HepG2 (cell line): ENCODE results near the gene SMDT1. TPM values are rescaled to one million over a fixed set of nuclear protein-coding genes. Genes with fewer than 3 reads are reported as not detected.

ENCODE experiments used
- ASH2L ChIP-seq: fragments of 300-600, 200-600 bp; sonication (generic); IDR thresholded peaks from 2 replicates; pipeline ENCODE4 v1.7.0; 2017; ENCODE audit warnings: low read depth, mild to moderate bottlenecking, moderate library complexity, mixed read lengths, low read length; ENCODE audit not compliant: insufficient read length
- BRCA1 ChIP-seq: sonication (generic); formaldehyde crosslinking; IDR thresholded peaks from 2 replicates; pipeline ENCODE4 v1.4.0; 2020; ENCODE audit warnings: missing genetic modification reagents
- CHD2 ChIP-seq: IDR thresholded peaks from 2 replicates; pipeline ENCODE4 v1.6.1; 2011; ENCODE audit warnings: low read depth, low read length, improper control_type of control experiment
- DMAP1 ChIP-seq: IDR thresholded peaks from 2 replicates; pipeline ENCODE4 v1.6.1; 2016
- ELK4 ChIP-seq: sonication (generic); formaldehyde crosslinking; IDR thresholded peaks from 2 replicates; pipeline ENCODE4 v1.9.0; 2021; ENCODE audit warnings: missing genetic modification reagents, borderline replicate concordance
- FOSL1 ChIP-seq: sonication (generic); formaldehyde crosslinking; IDR thresholded peaks from 2 replicates; pipeline ENCODE4 v1.9.0; 2021; ENCODE audit warnings: missing genetic modification reagents, borderline replicate concordance
- HOXD1 ChIP-seq: sonication (generic); formaldehyde crosslinking; IDR thresholded peaks from 2 replicates; pipeline ENCODE4 v1.5.0; 2020; ENCODE audit warnings: missing genetic modification reagents
- MBNL3 ChIP-seq: fragments of 250-450 bp; sonication (Bioruptor Pico); conservative IDR thresholded peaks from 2 replicates; pipeline ENCODE4 v1.8.0; 2022; ENCODE audit warnings: mild to moderate bottlenecking, inconsistent platforms
- NKX3-1 ChIP-seq: sonication (generic); formaldehyde crosslinking; IDR thresholded peaks from 2 replicates; pipeline ENCODE4 v1.5.0; 2020; ENCODE audit warnings: missing genetic modification reagents
- PAXIP1 ChIP-seq: sonication (generic); formaldehyde crosslinking; conservative IDR thresholded peaks from 2 replicates; pipeline ENCODE4 v1.4.0; 2020; ENCODE audit warnings: mild to moderate bottlenecking, missing genetic modification reagents, moderate library complexity
- RCOR2 ChIP-seq: IDR thresholded peaks from 2 replicates; pipeline ENCODE4 v1.6.1; 2016; ENCODE audit warnings: missing biosample characterization, missing genetic modification reagents
- SNAPC5 ChIP-seq: sonication (generic); formaldehyde crosslinking; IDR thresholded peaks from 2 replicates; pipeline ENCODE4 v1.8.1; 2023; ENCODE audit warnings: mild to moderate bottlenecking, missing genetic modification reagents, borderline replicate concordance
- TRIM22 ChIP-seq: fragments of 450-650 bp; IDR thresholded peaks from 2 replicates; pipeline ENCODE4 v1.6.1; 2017
- ZBTB25 ChIP-seq: IDR thresholded peaks from 2 replicates; pipeline ENCODE4 v1.6.1; 2018; ENCODE audit warnings: missing genetic modification reagents
- ZNF274 ChIP-seq: sonication (generic); formaldehyde crosslinking; IDR thresholded peaks from 2 replicates; pipeline ENCODE4 v1.5.1; 2020; ENCODE audit warnings: mild to moderate bottlenecking, missing genetic modification reagents
- ZNF354B ChIP-seq: sonication (generic); formaldehyde crosslinking; IDR thresholded peaks from 2 replicates; pipeline ENCODE4 v1.8.0; 2022; ENCODE audit warnings: mild to moderate bottlenecking, missing genetic modification reagents
- ZNF367 ChIP-seq: sonication (generic); formaldehyde crosslinking; IDR thresholded peaks from 2 replicates; pipeline ENCODE4 v1.4.0; 2020; ENCODE audit warnings: missing genetic modification reagents, borderline replicate concordance
- ZNF432 ChIP-seq: sonication (generic); formaldehyde crosslinking; IDR thresholded peaks from 2 replicates; pipeline ENCODE4 v1.5.0; 2020; ENCODE audit warnings: missing genetic modification reagents, mild to moderate bottlenecking, borderline replicate concordance
- ZNF441 ChIP-seq: sonication (generic); formaldehyde crosslinking; IDR thresholded peaks from 2 replicates; pipeline ENCODE4 v1.7.0; 2021; ENCODE audit warnings: missing genetic modification reagents, borderline replicate concordance
- ZNF644 ChIP-seq: IDR thresholded peaks from 2 replicates; pipeline ENCODE4 v1.6.1; 2016; ENCODE audit warnings: low read depth
- ZNF772 ChIP-seq: sonication (generic); formaldehyde crosslinking; IDR thresholded peaks from 2 replicates; pipeline ENCODE4 v1.5.0; 2020; ENCODE audit warnings: mild to moderate bottlenecking, missing genetic modification reagents
- polyA plus RNA-seq, 8 experiments: library from polyadenylated mRNA; depleted of rRNA in 3 of 8; stranded (reverse) in 7 of 8; unstranded in 1 of 8; fragments of >200 nt; fragmentation: Illumina TruSeq in 4 of 8; extraction: Trizol in 4 of 8; gene quantifications; 2 replicates each; pipeline versions ENCODE4 v1.2.1 to v1.2.3, GENCODE V29; 2011 to 2016; ENCODE audit warnings: low read depth in 4 of 8, missing spikeins in 1 of 8, mixed read lengths in 1 of 8; ENCODE audit not compliant: insufficient read depth in 1 of 8
- total RNA-seq, 5 experiments: library from RNA; depleted of rRNA; stranded (reverse); fragments of >200 nt; fragmentation: Illumina TruSeq; extraction: Trizol; gene quantifications; 2 replicates each; pipeline ENCODE4 v1.2.3, GENCODE V29; 2016; ENCODE audit warnings: low read depth in 1 of 5

The SMDT1 gene
- total and polyA plus RNA-seq, 2 of the 13 experiments (the other 11 are each of a cell fraction or from before 2014, with no cell fraction given): 8.3 to 26.6 TPM

GRCh38 chr22:42090596-42091454, 11.3 kb downstream of the SMDT1 start, which contains the start of gene NDUFA6 (continued):
- peak; percentile 92 for TF ChIP-seq ASH2L
- TF ChIP-seq ZNF274 (CRISPR knock-in tag): peak; percentile 76; the same call in 1 of the 2 replicates
- 0 out of 2 replicates have a peak, but pooled peaks have one; percentile 22 for TF ChIP-seq FOSL1 (CRISPR knock-in tag)
- 0 out of 2 replicates have a peak, but pooled peaks have one; percentile 82 for TF ChIP-seq BRCA1
- no peak for TF ChIP-seq ZNF432 (CRISPR knock-in tag)
- TF ChIP-seq ZNF772 (CRISPR knock-in tag): 0 out of 2 replicates have a peak, but pooled peaks have one; percentile 54
- no peak for TF ChIP-seq RCOR2 (CRISPR knock-in tag)
- no peak for TF ChIP-seq ZNF367 (CRISPR knock-in tag)
- TF ChIP-seq ZNF644 (CRISPR knock-in tag): no peak
- no peak for TF ChIP-seq TRIM22
- TF ChIP-seq HOXD1 (CRISPR knock-in tag): peak; percentile 75
- no peak for TF ChIP-seq ELK4 (CRISPR knock-in tag)
- TF ChIP-seq DMAP1 (CRISPR knock-in tag): peak; percentile 72; the same call in 1 of the 2 replicates
- peak; percentile 36; the same call in 1 of the 2 replicates for TF ChIP-seq ZNF441 (CRISPR knock-in tag)
- no peak for TF ChIP-seq ZNF354B
- 0 out of 2 replicates have a peak, but pooled peaks have one; percentile 33 for TF ChIP-seq NKX3-1
- no peak for TF ChIP-seq SNAPC5
- TF ChIP-seq ZBTB25 (CRISPR knock-in tag): peak; percentile 62; the same call in 1 of the 2 replicates
- TF ChIP-seq PAXIP1 (CRISPR knock-in tag): peak; percentile 59
- peak; percentile 43; the same call in 1 of the 2 replicates for TF ChIP-seq CHD2
- TF ChIP-seq MBNL3 (CRISPR knock-in tag): no peak
